GM19193 (cell line): ENCODE data around the gene STXBP5.

ENCODE experiments used
- POLR2A ChIP-seq: IDR thresholded peaks from 4 replicates; pipeline ENCODE4 v1.6.1; 2011; ENCODE audit not compliant: insufficient read depth, insufficient read length; ENCODE audit errors: extremely low read depth

STXBP5 gene

DNA sequence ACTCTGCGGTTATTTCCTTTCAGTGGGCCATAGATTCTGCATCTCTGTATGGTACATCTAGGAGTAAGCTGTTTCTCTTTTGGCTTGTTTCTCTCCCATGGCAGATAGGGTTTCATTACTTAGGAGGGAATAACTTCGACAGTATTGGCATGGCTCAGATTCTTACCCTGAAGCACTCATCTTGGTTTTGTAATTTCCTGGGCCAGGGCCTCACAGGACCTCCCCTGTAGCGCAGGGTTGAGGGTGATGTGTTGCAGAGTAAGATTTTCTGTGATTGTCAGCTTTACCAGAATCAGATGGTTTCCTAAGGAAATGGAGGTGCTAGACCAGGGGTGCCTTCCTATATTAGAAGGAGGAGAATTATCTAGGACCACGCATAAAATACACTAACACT is 78.3 kb downstream of the STXBP5 start:
- TF ChIP-seq POLR2A: no peak

DNA sequence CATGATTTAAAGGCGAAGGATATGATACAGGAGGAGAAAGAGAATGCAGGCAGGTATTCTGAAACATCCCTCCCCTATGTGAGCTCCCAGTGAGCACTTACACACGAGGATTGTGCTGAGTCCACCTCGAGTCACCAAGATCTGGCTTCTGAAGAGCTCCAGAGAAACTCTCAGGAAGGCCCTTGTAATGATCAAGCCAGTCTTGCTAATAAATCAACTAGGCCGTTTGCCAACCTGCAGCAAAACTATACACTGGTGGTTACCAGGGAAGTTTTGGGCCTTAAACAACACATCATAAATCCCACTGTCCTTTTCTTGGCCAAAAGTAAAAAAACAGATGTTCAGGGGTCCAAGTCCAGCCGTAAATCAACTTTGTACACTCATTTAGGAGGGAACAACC is 79.2 kb downstream of the STXBP5 start:
- no peak for TF ChIP-seq POLR2A

DNA sequence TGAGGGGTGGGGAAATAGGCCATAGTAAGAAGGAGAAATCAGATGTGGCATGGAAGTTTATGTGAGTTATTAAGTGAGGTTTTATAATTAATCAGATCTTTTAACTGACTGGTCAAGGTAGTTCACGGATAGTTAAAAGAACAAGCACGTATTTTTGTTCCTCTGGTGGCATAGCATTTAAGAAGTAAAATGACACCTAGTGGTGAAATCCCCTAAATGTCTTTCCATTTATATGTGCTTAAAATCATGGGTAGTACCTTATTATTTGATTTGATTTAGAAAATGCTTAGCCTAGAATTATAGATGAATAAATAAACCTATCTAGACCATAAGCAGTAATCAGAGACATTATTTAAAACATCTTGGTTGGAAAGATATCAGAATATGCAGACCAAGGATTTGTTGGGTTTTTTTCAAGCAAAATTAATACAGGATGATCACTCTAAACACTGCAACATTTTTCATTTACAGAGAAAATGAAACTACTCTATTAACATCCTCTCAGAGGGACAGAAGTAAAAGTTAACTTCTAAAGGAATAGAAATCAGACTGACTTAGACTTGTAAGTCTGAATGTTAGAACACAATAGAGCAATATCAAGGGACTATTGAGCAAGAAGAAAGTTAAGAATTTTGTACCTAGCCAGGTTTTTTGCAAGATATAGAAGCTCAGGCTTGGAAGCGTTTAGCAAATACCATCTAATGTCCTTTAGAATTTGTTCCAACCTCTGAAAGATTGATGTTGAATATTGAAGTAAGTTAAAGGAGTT is 81.1 kb downstream of the STXBP5 start:
- TF ChIP-seq POLR2A: no peak

DNA sequence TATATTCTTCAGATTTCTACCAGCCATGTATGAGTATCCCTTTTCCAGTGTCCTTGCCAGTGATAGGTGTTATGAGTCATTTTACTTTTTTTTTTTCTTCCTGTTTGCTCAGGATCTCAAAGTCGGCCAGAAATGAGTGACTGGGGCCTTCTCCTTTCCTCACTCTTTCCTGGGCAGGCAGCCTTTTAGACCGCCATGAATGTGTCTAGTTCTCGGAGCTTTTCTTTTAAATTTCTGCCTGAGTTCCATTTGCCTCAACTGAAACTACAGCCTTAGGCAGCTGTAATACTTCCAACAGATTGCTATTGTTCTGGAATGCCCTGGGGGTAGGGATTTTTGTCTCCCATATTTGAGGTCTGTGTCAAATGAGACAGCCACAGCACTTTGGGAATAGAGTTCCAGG is 83.7 kb downstream of the STXBP5 start:
- TF ChIP-seq POLR2A: no peak

DNA sequence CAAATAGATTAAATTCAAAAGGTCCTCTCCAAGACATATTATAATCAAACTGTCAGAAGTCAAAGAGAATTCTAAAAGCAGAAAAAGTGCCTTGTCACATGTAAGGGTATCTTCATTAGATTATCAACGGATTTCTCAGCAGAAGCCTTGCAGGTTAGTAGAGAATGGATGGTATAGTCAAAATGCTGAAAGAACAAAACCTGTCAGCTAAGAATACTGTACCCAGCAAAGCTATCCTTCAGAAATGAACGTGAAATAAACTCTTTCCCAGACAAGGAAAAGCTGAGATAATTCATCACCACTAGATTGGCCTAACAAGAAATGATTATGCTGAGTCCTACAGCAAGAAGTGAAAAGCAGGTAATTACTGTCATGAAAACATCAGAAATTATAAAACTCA is 92.9 kb downstream of the STXBP5 start:
- TF ChIP-seq POLR2A: no peak

DNA sequence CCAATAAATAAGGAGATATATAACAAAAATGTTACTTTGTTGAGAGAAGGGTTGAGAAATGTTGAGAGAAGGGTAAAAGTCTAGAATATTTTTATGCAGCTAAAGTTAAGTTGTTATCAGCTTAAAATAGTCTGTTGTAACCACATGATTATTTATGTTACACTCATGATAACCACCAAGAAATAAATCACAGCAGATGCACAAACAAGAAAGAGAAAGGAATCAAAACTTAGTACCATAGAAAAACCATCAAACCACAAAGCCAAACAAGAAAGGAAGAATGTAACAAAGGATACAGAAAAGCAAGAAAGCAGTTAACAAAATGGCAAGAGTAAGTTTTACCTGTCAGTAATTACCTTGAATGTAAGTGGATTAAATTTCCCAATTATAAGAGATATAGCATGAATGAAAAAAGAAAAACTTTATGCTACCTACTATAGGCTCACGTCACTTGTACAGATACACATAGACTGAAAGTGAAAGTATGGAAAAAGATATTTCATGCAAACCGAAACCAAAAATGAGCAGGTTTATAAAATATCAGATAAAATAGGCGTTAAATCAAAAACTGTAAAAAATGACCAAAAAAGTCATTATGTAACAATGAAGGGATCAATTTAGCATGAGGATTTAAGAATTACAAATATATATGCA is 93.6 kb downstream of the STXBP5 start:
- TF ChIP-seq POLR2A: no peak

DNA sequence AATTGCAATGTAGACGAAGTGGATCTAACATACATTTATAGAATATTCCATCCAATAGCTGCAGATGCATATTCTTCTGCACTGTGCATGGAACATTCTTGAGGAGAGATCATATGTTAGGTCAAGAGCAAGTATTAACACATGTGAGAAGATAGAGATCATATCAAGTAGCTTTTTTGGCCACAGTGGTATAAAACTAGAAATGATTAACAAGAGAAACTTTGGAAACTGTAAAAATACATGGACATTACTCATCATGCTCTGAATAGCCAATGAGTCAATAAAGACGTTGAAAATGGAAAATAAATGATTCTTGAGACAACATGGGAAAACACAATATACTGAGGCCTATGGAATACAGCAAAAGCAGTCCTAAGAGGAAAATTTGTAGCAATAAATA is 94.2 kb downstream of the STXBP5 start:
- no peak for TF ChIP-seq POLR2A

DNA sequence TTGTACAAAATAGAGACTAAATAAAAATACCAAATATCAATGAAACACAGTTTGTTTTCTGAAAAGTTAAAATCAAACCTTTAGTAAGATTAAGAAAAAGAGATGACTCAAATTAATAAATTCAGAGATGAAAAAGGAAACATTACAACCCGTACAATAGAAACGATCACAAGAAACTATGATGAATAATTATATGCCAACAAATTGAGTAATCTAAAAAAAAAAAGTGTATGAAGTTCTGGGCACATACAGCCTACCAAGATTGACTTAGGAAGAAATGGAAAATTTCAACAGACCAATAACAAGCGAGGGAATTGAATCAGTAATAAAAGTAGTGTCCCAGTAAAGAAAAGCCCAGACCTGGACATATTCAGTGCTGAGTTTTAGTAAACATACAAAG is 94.8 kb downstream of the STXBP5 start:
- TF ChIP-seq POLR2A: no peak

DNA sequence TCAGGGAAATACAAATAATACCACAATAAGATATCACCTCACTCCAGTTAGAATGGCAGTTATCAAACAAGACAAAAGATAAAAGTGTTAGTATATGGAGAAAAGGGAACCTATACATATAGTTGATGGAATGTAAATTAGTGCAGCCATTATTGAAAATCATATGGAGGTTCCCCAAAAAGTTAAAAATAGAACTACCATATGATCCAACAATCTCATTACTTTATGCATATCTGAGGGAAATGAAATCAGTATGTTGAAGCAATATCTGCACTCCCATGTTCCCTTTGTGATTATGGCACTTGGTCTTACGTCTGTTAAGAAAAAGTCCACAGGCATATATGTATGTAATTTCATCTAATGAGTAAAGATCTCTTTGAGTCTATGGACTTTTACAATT is 96.9 kb downstream of the STXBP5 start:
- TF ChIP-seq POLR2A: no peak

DNA sequence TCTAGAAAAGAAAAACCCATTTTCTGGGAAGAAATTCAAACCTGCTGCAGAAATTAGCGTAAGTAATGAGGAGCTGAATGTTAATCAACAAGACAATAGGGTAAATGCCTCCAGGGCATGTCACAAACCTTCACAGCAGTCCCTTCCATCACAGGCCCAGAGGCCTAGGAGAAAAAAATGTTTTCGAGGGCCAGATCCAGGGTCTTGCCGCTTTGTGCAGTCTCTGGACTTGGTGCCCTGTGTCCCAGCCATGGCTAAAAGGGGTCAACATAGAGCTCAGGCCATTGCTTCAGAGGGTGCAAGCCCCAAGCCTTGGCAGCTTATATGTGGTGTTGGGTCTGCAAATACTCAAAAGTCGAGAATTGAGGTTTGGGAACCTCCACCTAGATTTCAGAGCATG is 99.8 kb downstream of the STXBP5 start:
- no peak for TF ChIP-seq POLR2A

DNA sequence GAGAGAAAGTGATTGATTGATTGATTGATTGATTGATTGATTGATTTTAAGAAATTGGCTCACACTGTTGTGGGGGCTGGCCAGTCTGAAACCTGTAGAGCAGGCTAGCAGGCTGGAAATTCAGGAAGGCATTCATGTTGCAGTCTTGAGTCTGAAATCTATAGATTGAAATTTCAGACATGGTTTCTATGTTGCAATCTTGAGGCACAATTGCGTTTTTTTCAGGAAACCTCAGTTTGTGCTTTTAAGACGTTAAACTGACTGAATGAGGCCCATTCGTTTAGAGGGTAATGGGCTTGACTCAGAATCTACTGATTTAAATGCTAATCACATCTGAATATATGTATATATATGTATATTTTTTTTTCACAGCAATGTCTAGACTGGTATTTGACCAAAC is 106.3 kb downstream of the STXBP5 start:
- TF ChIP-seq POLR2A: no peak

DNA sequence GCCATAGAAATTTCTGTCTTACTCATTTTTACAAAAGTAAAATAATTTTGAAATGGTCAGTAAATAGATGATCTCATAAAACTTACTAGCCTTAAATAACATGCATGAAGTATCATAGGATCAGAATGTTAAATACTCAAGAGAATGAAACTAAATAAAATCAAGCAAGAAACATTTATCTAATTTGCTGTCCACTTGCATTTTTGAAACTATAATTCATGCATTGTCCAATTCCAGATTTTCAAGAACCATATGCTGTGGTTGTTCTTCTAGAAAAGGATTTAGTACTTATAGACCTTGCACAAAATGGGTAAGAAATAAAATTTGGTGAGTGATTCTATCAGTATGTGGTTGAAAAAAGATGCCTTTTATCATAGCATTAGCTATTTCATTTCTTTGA is 107.0 kb downstream of the STXBP5 start:
- no peak for TF ChIP-seq POLR2A

DNA sequence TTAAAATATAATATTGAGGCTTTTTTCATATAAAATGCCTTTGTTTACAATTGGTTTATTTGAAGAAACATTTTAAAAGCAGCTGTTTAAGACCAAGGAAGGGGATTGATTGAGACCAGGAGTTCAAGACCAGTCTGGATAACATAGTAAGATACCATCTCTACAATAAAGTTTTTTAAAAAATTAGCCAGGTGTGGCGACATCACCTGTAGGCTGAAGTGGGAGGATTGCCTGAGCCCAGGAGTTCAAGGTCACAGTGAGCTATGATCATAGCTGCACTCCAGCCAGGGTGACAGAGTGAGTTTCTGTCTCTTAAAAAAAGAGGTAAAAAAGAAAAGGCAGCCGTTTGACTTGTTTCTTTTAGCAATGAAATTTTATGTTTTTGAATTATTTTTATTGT is 117.0 kb downstream of the STXBP5 start:
- TF ChIP-seq POLR2A: no peak

DNA sequence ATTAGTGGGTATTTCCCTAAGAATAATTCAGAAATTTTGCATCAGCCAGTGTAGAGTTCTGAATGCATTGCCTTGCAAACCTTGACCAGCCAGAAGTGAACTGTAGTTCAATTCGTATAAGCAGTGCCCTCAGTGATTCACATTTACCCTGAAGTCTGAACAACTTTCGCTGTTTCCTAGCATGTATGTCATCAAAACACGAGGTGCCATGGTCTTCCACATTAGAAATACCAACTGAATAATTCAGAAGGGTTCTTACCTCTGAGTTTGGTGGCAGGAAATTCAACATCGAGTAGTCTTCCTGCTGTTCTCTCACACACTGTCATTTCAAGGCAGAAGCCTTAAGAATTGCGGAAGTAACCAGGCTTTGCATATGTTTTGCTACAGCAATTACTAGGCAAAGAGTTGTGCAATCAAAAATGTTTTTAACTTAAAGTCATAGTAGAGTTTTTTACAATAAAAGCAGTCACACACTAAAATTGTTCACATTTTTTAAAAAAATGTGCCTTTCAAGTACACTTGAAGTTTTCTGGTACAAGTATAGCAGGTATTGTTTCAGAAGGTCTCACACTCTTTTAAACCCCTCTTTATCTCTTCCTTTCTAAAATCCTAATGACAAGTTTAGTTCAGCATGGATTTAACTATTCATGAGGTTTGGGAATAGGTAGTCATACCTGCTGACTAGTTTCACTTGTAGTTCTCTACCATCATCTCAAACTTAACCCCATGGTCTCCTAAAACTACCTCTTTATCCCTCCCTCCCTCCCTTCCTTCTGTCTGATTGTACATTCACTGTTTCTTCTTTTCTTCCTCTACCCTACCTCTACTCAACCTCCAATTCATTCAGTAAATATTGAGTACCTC is 118.3 kb downstream of the STXBP5 start:
- no peak for TF ChIP-seq POLR2A

DNA sequence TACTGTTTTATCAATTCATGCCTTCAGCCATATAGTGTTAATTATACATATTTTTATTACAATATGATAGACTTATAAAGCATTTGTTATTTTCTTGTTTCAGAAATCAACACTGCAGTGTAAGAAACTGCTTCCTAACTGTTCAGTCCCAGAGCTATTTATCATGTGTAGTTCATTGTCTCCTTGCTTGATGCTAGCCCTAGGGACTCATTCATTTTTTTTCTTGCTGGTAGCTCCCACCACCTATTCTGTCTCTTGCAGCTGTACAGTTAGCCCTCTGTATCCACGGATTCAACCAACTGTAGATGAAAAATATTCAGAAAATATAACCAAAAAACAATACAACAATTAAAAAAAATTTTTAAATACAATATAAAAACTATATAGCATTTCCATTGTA is 121.3 kb downstream of the STXBP5 start:
- TF ChIP-seq POLR2A: no peak
